H1 (cell line): ENCODE results near the gene PIBF1.

Experiments used
- CEBPB ChIP-seq: IDR thresholded peaks from 2 replicates; pipeline ENCODE4 v1.6.1; 2012; ENCODE audit warnings: low read depth, low read length
- EZH2 ChIP-seq: fragments of 200-600 bp; sonication (generic); IDR thresholded peaks from 2 replicates; pipeline ENCODE4 v1.7.1; 2012; ENCODE audit warnings: low read depth, mild to moderate bottlenecking, moderate library complexity, low read length, inconsistent platforms; ENCODE audit not compliant: severe bottlenecking
- HDAC2 ChIP-seq, 2 experiments: fragments of 300-600 bp in 1 of 2; sonication (generic) in 1 of 2; IDR thresholded peaks; 2 replicates each; pipeline ENCODE4 v1.6.1; 2011 to 2012; ENCODE audit warnings: low read depth in 2 of 2, low read length in 2 of 2, mild to moderate bottlenecking in 2 of 2, moderate library complexity in 2 of 2, borderline replicate concordance in 1 of 2, inconsistent platforms in 1 of 2
- JUN ChIP-seq: IDR thresholded peaks from 2 replicates; pipeline ENCODE4 v1.6.1; 2011; ENCODE audit warnings: low read depth, mild to moderate bottlenecking, improper control_type of control experiment, low read length
- JUND ChIP-seq: IDR thresholded peaks from 2 replicates; pipeline ENCODE4 v1.6.1; 2011; ENCODE audit warnings: mild to moderate bottlenecking, improper control_type of control experiment, low read length
- POLR2AphosphoS5 ChIP-seq: IDR thresholded peaks from 2 replicates; pipeline ENCODE4 v1.6.1; 2011; ENCODE audit warnings: low read depth, low read length
- RNF2 ChIP-seq: fragments of 200-900, 300-1000 bp; sonication (generic); IDR thresholded peaks from 2 replicates; pipeline ENCODE4 v1.7.1; 2016; ENCODE audit warnings: borderline replicate concordance, low read depth, mild to moderate bottlenecking, antibody characterized with exemption, low read length; ENCODE audit not compliant: poor library complexity, severe bottlenecking; ENCODE audit errors: missing control alignments
- SRF ChIP-seq: IDR thresholded peaks from 2 replicates; pipeline ENCODE4 v1.6.1; 2011; ENCODE audit warnings: mild to moderate bottlenecking, low read depth, low read length, moderate library complexity
- TAF7 ChIP-seq: optimal IDR thresholded peaks from 2 replicates; pipeline ENCODE3; 2011; ENCODE audit warnings: low read depth, mild to moderate bottlenecking, inconsistent platforms, low read length, moderate library complexity, borderline replicate concordance
- YY1 ChIP-seq: IDR thresholded peaks from 2 replicates; pipeline ENCODE4 v1.6.1; 2011; ENCODE audit warnings: low read depth, mild to moderate bottlenecking, low read length
- ZNF274 ChIP-seq: IDR thresholded peaks from 2 replicates; pipeline ENCODE4 v1.7.0; 2012; ENCODE audit warnings: low read length, borderline replicate concordance; ENCODE audit errors: extremely low read depth
- TF ChIP-seq, protein P1 (sequence below), 3 experiments: IDR thresholded peaks; 1 replicate in 2 of 3; 2 replicates in 1 of 3; pipeline versions ENCODE4 v1.5.1 to v1.6.1; 2011; ENCODE audit warnings: low read length in 3 of 3, mild to moderate bottlenecking in 3 of 3, inconsistent platforms in 2 of 3, low read depth in 1 of 3, moderate library complexity in 1 of 3; ENCODE audit not compliant: insufficient read depth in 1 of 3; ENCODE audit errors: control extremely low read depth in 1 of 3
- TF ChIP-seq, protein P2 (sequence below): IDR thresholded peaks from 2 replicates; pipeline ENCODE4 v1.6.1; 2012; ENCODE audit warnings: inconsistent platforms

DNA sequence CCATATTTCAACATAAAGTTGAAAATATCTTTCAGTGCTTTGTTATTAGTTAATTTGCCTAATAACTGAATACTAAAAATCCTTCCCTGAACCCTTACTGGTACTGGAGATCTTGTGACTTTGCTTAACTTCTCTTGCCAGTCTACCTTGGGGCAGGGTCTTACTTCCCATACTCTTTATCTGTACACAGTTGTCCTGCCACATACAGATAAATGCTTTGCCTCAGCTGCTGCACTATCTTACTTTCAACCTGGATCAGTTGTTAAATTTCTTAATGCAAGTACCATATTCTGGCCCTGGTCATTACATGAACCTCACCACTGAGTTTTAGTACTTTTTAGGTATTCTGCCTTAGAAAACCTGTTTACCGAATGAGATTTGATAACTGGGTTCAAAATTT, 107.6 kb downstream of the PIBF1 start:
- no peak for TF ChIP-seq EZH2
- TF ChIP-seq, protein P1, sequence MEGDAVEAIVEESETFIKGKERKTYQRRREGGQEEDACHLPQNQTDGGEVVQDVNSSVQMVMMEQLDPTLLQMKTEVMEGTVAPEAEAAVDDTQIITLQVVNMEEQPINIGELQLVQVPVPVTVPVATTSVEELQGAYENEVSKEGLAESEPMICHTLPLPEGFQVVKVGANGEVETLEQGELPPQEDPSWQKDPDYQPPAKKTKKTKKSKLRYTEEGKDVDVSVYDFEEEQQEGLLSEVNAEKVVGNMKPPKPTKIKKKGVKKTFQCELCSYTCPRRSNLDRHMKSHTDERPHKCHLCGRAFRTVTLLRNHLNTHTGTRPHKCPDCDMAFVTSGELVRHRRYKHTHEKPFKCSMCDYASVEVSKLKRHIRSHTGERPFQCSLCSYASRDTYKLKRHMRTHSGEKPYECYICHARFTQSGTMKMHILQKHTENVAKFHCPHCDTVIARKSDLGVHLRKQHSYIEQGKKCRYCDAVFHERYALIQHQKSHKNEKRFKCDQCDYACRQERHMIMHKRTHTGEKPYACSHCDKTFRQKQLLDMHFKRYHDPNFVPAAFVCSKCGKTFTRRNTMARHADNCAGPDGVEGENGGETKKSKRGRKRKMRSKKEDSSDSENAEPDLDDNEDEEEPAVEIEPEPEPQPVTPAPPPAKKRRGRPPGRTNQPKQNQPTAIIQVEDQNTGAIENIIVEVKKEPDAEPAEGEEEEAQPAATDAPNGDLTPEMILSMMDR (IDR thresholded peaks at IDR 0.05; ENCODE audit: control extremely low read depth in 1 of 3, insufficient read depth in 1 of 3, low read depth in 1 of 3, low read length in 3 of 3) = no peak
- TF ChIP-seq RNF2 = no peak
- TF ChIP-seq HDAC2 (IDR thresholded peaks at IDR 0.05; ENCODE audit: borderline replicate concordance in 1 of 2, low read depth in 2 of 2, low read length in 2 of 2) = no peak
- TF ChIP-seq YY1 = no peak
- no peak for TF ChIP-seq JUN
- TF ChIP-seq CEBPB = no peak
- TF ChIP-seq POLR2AphosphoS5 = no peak
- TF ChIP-seq, protein P2, sequence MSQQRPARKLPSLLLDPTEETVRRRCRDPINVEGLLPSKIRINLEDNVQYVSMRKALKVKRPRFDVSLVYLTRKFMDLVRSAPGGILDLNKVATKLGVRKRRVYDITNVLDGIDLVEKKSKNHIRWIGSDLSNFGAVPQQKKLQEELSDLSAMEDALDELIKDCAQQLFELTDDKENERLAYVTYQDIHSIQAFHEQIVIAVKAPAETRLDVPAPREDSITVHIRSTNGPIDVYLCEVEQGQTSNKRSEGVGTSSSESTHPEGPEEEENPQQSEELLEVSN = no peak
- TF ChIP-seq TAF7 = no peak
- TF ChIP-seq SRF = no peak
- no peak for TF ChIP-seq ZNF274
- no peak for TF ChIP-seq JUND
